ENCODE data around the gene PLOD1.

DNA sequence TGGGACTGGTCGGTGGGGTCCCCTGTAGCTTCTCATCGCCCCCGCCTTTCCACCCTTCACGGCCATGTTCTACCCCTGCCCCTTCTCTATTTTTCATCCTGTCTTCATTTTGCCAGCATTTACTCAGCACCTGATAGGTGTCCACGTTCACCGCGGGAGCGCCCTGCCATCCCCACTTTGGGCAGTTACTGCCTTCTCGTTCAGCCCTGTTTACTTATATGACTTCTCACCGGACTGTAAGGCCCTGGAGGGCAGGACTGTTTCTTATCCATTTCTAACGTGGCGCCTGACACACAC, 46.1 kb downstream of the PLOD1 start:
- TF ChIP-seq TAF1 (IDR thresholded peaks at IDR 0.05; ENCODE audit: borderline replicate concordance, insufficient read depth, low read length), result no peak
- TF ChIP-seq, protein P1, sequence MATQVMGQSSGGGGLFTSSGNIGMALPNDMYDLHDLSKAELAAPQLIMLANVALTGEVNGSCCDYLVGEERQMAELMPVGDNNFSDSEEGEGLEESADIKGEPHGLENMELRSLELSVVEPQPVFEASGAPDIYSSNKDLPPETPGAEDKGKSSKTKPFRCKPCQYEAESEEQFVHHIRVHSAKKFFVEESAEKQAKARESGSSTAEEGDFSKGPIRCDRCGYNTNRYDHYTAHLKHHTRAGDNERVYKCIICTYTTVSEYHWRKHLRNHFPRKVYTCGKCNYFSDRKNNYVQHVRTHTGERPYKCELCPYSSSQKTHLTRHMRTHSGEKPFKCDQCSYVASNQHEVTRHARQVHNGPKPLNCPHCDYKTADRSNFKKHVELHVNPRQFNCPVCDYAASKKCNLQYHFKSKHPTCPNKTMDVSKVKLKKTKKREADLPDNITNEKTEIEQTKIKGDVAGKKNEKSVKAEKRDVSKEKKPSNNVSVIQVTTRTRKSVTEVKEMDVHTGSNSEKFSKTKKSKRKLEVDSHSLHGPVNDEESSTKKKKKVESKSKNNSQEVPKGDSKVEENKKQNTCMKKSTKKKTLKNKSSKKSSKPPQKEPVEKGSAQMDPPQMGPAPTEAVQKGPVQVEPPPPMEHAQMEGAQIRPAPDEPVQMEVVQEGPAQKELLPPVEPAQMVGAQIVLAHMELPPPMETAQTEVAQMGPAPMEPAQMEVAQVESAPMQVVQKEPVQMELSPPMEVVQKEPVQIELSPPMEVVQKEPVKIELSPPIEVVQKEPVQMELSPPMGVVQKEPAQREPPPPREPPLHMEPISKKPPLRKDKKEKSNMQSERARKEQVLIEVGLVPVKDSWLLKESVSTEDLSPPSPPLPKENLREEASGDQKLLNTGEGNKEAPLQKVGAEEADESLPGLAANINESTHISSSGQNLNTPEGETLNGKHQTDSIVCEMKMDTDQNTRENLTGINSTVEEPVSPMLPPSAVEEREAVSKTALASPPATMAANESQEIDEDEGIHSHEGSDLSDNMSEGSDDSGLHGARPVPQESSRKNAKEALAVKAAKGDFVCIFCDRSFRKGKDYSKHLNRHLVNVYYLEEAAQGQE (IDR thresholded peaks at IDR 0.05; ENCODE audit: insufficient read depth in 1 of 2, low read depth in 2 of 2, low read length in 2 of 2), result no peak

All from PFSK-1 (cell line).